Muscle of leg (tissue), 11 donors: ENCODE results near the gene BCL2L2. TPM values are rescaled to one million over a fixed set of nuclear protein-coding genes. Genes with fewer than 3 reads are reported as not detected.

Source experiments
- DNase-seq: peaks from one replicate; pipeline ENCODE4 v3.0.0; 2013
- H3K27ac ChIP-seq: one replicate; pipeline ENCODE4 v1.5.1; 2013; ENCODE audit warnings: mild to moderate bottlenecking, low read length, control low read depth
- H3K27me3 ChIP-seq: one replicate; pipeline ENCODE4 v1.6.1; 2013; ENCODE audit warnings: low read length; ENCODE audit not compliant: control insufficient read depth, insufficient read depth
- H3K36me3 ChIP-seq: one replicate; pipeline ENCODE4 v1.6.1; 2013; ENCODE audit warnings: low read length; ENCODE audit not compliant: control insufficient read depth, insufficient read depth
- H3K4me1 ChIP-seq: one replicate; pipeline ENCODE4 v1.6.1; 2013; ENCODE audit warnings: low read length; ENCODE audit not compliant: control insufficient read depth, insufficient read depth
- H3K4me3 ChIP-seq: one replicate; pipeline ENCODE4 v1.5.1; 2013; ENCODE audit warnings: low read length, control low read depth
- H3K9me3 ChIP-seq: replicated peaks from 2 replicates; pipeline ENCODE4 v1.6.1; 2013; ENCODE audit warnings: low read depth, low read length; ENCODE audit not compliant: control insufficient read depth
- WGBS: methylation state at CpG from one replicate; pipeline ENCODE4 v1.1.5; 2013; ENCODE audit warnings: missing lambda C conversion rate; ENCODE audit not compliant: insufficient coverage; 5-methylcytosine and 5-hydroxymethylcytosine counted together
- polyA plus RNA-seq, 8 donors: library from polyadenylated mRNA; unstranded; fragments of 120-200 nt; gene quantifications; one replicate each; pipeline versions ENCODE4 v1.2.1 to v1.2.3, GENCODE V29; 2013; ENCODE audit warnings: inconsistent platforms in 1 of 8, low replicate concordance in 1 of 8; ENCODE audit not compliant: insufficient read length in 8 of 8, insufficient read depth in 1 of 8
- total RNA-seq: library from RNA; stranded (reverse); fragments of 120-200 nt; gene quantifications from one replicate; pipeline ENCODE4 v1.2.4, GENCODE V29; 2013

BCL2L2 gene
- total and polyA plus RNA-seq, 9 donors = 15.1 to 39.3 (median 31.5) TPM

GRCh38 chr14:23308721-23309445 is 2.2 kb downstream of the BCL2L2 start:
- Histone ChIP-seq H3K4me1 (peaks cover 27% of the 10 kb centered on the region), H3K27ac (no peak overlapping the region), H3K36me3 (peaks cover 40% of the 10 kb centered on the region), H3K4me3 (no peak overlapping the region), H3K9me3 (no peaks in the 10 kb centered on the region), H3K27me3 (no peaks in the 10 kb centered on the region)
- 86% methylated on average over 13 of the region's 17 CpGs for WGBS
- DNase-seq = no peak

- DNase-seq = no peak
- Histone ChIP-seq H3K9me3 (no peaks in the 10 kb centered on the region), H3K27ac (no peak overlapping the region), H3K27me3 (no peaks in the 10 kb centered on the region), H3K4me1 (peaks cover 27% of the 10 kb centered on the region), H3K4me3 (no peak overlapping the region), H3K36me3 (peaks cover 40% of the 10 kb centered on the region)
- no CpG with 5 or more reads among the region's 1 CpG for WGBS
Measured at GRCh38 chr14:23310546-23310945, 3.9 kb downstream of the BCL2L2 start.

GRCh38 chr14:23316300-23316699 is 9.7 kb downstream of the BCL2L2 start:
- Histone ChIP-seq H3K4me3 (no peak overlapping the region), H3K27ac (no peak overlapping the region), H3K9me3 (no peaks in the 10 kb centered on the region), H3K27me3 (no peaks in the 10 kb centered on the region), H3K4me1 (peaks cover 6% of the 10 kb centered on the region), H3K36me3 (peaks cover 8% of the 10 kb centered on the region)
- WGBS = 100% methylated on average over 2 of the region's 5 CpGs
- no peak for DNase-seq

- peak overlapping the region; percentile 99 for H3K27ac ChIP-seq
- no peaks in the 10 kb centered on the region for H3K9me3 ChIP-seq
- DNase-seq = peak; percentile 50
- H3K27me3 ChIP-seq = no peaks in the 10 kb centered on the region
- 89% methylated on average over 7 of the region's 17 CpGs for WGBS
- peaks cover 20% of the 10 kb centered on the region for H3K4me1 ChIP-seq
- H3K36me3 ChIP-seq = peaks cover 27% of the 10 kb centered on the region
- peak overlapping the region; percentile 55 for H3K4me3 ChIP-seq
Measured at GRCh38 chr14:23319746-23320583, 13.3 kb downstream of the BCL2L2 start.

- no peaks in the 10 kb centered on the region for H3K9me3 ChIP-seq
- H3K4me1 ChIP-seq = peaks cover 21% of the 10 kb centered on the region
- under 1% methylated on average over 60 of the region's 63 CpGs for WGBS
- H3K27me3 ChIP-seq = no peaks in the 10 kb centered on the region
- H3K4me3 ChIP-seq = peak within 1 kb of the TSS; percentile 86
- H3K36me3 ChIP-seq = peaks cover 35% of the 10 kb centered on the region
- DNase-seq = peak; percentile 100
- peak within 1 kb of the TSS; percentile 99 for H3K27ac ChIP-seq
Measured at GRCh38 chr14:23320584-23321571, 14.2 kb downstream of the BCL2L2 start, which contains the start of gene PABPN1. Gene PABPN1, plus strand, starts transcription at chr14:23321457. Its CDS starts 13 bp downstream, at chr14:23321470.

GRCh38 chr14:23321572-23322547 is 15.2 kb downstream of the BCL2L2 start:
- Histone ChIP-seq H3K4me1 (peaks cover 21% of the 10 kb centered on the region), H3K27me3 (no peaks in the 10 kb centered on the region), H3K9me3 (no peaks in the 10 kb centered on the region), H3K36me3 (peaks cover 35% of the 10 kb centered on the region), H3K27ac (peak overlapping the region; percentile 93), H3K4me3 (peak overlapping the region; percentile 86)
- peak; percentile 49 for DNase-seq
- under 1% methylated on average over 27 of the region's 64 CpGs for WGBS

- Histone ChIP-seq H3K27ac (peak overlapping the region; percentile 93), H3K4me1 (peaks cover 21% of the 10 kb centered on the region), H3K36me3 (peaks cover 32% of the 10 kb centered on the region), H3K4me3 (peak overlapping the region; percentile 86), H3K27me3 (no peaks in the 10 kb centered on the region), H3K9me3 (no peaks in the 10 kb centered on the region)
- 54% methylated on average over 5 of the region's 10 CpGs for WGBS
- DNase-seq = no peak
Measured at GRCh38 chr14:23322568-23323517, 16.2 kb downstream of the BCL2L2 start.

GRCh38 chr14:23323838-23324454 is 17.3 kb downstream of the BCL2L2 start:
- no peak overlapping the region for H3K27ac ChIP-seq
- H3K36me3 ChIP-seq = peaks cover 32% of the 10 kb centered on the region
- WGBS = 91% methylated on average over 13 of the region's 18 CpGs
- no peaks in the 10 kb centered on the region for H3K27me3 ChIP-seq
- no peak overlapping the region for H3K4me3 ChIP-seq
- peaks cover 21% of the 10 kb centered on the region for H3K4me1 ChIP-seq
- no peak for DNase-seq
- H3K9me3 ChIP-seq = no peaks in the 10 kb centered on the region
